Measurements from ENCODE around the gene AAGAB. TPM values are rescaled to one million over a fixed set of nuclear protein-coding genes. Genes with fewer than 3 reads are reported as not detected.

The AAGAB gene
- total RNA-seq, 1 experiment from 2014 or later, result 52.0 TPM

DNA sequence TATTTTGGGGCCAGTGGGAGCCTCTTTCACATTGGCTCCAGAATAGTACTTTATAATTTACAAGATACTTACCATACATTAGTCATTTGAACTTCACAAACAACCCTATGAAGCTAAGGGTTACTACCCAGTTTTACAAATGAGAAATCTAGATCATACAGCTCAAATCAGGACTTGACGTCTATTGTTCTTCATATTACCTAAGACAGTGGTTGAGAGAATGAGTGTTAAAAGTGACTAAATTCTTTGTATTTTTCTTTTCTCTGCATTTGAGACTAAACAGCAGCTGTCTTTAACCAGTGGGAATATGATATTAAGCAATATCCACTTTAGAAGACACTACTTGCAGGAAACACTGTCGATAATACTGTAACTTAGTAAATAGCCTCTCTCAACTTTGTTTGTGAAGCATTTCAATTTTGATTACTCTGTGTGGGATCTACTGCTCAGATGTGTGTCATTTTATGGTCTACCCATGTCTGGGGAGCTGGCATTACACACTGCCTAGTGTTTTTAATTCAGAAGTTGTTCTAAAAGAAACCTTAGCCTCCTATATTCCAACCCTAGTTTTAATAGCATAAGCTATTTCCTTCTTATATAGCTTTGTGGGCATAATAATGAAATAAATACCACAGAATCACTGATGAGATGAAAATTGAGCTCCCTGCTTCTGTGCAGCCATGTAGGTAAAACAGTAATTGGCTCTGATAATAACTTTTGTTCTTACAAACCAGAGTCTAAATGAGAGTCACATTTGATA is 46.0 kb upstream of the AAGAB start:
- Histone ChIP-seq H4K20me1 (ENCODE audit: insufficient read depth) (no peaks in the 10 kb centered on the region), H3K36me3 (ENCODE audit: control insufficient read depth in 1 of 2, insufficient read depth in 2 of 2, low read length in 2 of 2) (no peaks in the 10 kb centered on the region), H3K27me3 (ENCODE audit: insufficient read depth, low read length) (no peaks in the 10 kb centered on the region), H3K4me1 (ENCODE audit: control insufficient read depth in 1 of 2, insufficient read depth in 2 of 2, low read length in 2 of 2) (peaks cover 8 to 10% of the 10 kb centered on the region in 2 experiments), H2AFZ (ENCODE audit: low read depth, low read length, poor library complexity, severe bottlenecking) (no peak overlapping the region), H3K4me3 (replicated peaks in 1 of 2; ENCODE audit: low read depth in 1 of 2, low read length in 2 of 2) (no peak overlapping the region), H3K27ac (ENCODE audit: low read depth, low read length) (no peak overlapping the region), H3K79me2 (ENCODE audit: insufficient read depth, low read length) (no peaks in the 10 kb centered on the region), H3K4me2 (ENCODE audit: low read length) (no peak overlapping the region), H3K9me3 (ENCODE audit: control insufficient read depth in 1 of 2, insufficient read depth in 1 of 2, low read depth in 1 of 2, low read length in 2 of 2) (no peaks in the 10 kb centered on the region), H3K9me2 (ENCODE audit: insufficient read depth) (no peaks in the 10 kb centered on the region), H3K9ac (ENCODE audit: low read length) (no peak overlapping the region)
- intact Hi-C loops (cut with micrococcal nuclease), result loop anchor here (10.0 kb wide), 2 partner anchors 196 to 236 kb away; partner anchors contain the start of gene SMAD3
- no TSS peak for BruUV-seq (replicated peaks)
- ChIA-PET POLR2A (interaction anchor here (0.5 to 0.7 kb wide), 2 partner anchors 10 to 49 kb away, joined by 3 read pairs; no protein-coding TSS in a partner anchor), RAD21 (ENCODE audit: low non-redundant PET in 1 of 2, low total read pairs in 2 of 2, uncharacterized antibody in 2 of 2, unreplicated experiment in 2 of 2) (interaction anchor here in 1 of 2 experiments (1.6 kb wide), 1 partner anchor 354 kb away, joined by 6 read pairs; no protein-coding TSS in a partner anchor), CTCF (interaction anchor here (0.7 to 2.6 kb wide), 2 partner anchors 100 to 354 kb away, joined by 4 to 12 read pairs; no protein-coding TSS in a partner anchor)
- DNase-seq (ENCODE audit: low read depth, low spot score) (no peak), ATAC-seq (no peak)
- TF ChIP-seq, protein P1, sequence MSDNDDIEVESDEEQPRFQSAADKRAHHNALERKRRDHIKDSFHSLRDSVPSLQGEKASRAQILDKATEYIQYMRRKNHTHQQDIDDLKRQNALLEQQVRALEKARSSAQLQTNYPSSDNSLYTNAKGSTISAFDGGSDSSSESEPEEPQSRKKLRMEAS (IDR thresholded peaks at IDR 0.05), result no peak
- TF ChIP-seq, protein P2, sequence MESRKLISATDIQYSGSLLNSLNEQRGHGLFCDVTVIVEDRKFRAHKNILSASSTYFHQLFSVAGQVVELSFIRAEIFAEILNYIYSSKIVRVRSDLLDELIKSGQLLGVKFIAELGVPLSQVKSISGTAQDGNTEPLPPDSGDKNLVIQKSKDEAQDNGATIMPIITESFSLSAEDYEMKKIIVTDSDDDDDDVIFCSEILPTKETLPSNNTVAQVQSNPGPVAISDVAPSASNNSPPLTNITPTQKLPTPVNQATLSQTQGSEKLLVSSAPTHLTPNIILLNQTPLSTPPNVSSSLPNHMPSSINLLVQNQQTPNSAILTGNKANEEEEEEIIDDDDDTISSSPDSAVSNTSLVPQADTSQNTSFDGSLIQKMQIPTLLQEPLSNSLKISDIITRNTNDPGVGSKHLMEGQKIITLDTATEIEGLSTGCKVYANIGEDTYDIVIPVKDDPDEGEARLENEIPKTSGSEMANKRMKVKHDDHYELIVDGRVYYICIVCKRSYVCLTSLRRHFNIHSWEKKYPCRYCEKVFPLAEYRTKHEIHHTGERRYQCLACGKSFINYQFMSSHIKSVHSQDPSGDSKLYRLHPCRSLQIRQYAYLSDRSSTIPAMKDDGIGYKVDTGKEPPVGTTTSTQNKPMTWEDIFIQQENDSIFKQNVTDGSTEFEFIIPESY (IDR thresholded peaks at IDR 0.05; ENCODE audit: extremely low read depth, insufficient replicate concordance, low read length), result no peak
- TF ChIP-seq POLR2A (IDR thresholded peaks at IDR 0.05; ENCODE audit: borderline replicate concordance, extremely low read depth, insufficient read depth, insufficient read length) (no peak), JUND (IDR thresholded peaks at IDR 0.05) (no peak), YY1 (IDR thresholded peaks at IDR 0.05; ENCODE audit: extremely low read depth, insufficient replicate concordance, low read depth, low read length) (no peak), EGR1 (IDR thresholded peaks at IDR 0.05; ENCODE audit: low read depth) (no peak), CBX3 (IDR thresholded peaks at IDR 0.05; ENCODE audit: low read depth) (no peak), CEBPB (IDR thresholded peaks at IDR 0.05; ENCODE audit: low read depth) (no peak), ZNF274 (IDR thresholded peaks at IDR 0.05; ENCODE audit: low read depth, low read length) (no peak), TCF7L2 (IDR thresholded peaks at IDR 0.05; ENCODE audit: borderline replicate concordance, extremely low read depth, insufficient read depth, insufficient read length) (no peak), RAD21 (IDR thresholded peaks at IDR 0.05; ENCODE audit: low read depth) (no peak), POLR2AphosphoS5 (IDR thresholded peaks at IDR 0.05; ENCODE audit: low read depth, low read length) (no peak), SP1 (IDR thresholded peaks at IDR 0.05; ENCODE audit: low read depth) (no peak), ZFX (IDR thresholded peaks at IDR 0.05) (no peak), SRF (IDR thresholded peaks at IDR 0.05; ENCODE audit: low read depth) (no peak), FOSL1 (IDR thresholded peaks at IDR 0.05; ENCODE audit: low read depth) (no peak), EZH2 (IDR thresholded peaks at IDR 0.05) (no peak), SIN3A (IDR thresholded peaks at IDR 0.05; ENCODE audit: low read depth) (no peak)
- TF ChIP-seq, protein P3, sequence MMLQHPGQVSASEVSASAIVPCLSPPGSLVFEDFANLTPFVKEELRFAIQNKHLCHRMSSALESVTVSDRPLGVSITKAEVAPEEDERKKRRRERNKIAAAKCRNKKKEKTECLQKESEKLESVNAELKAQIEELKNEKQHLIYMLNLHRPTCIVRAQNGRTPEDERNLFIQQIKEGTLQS (IDR thresholded peaks at IDR 0.05), result no peak

All from HCT116 (cell line).